Chondrocyte (in vitro differentiated cells): Measurements from ENCODE around the gene FCER1G. TPM values are rescaled to one million over a fixed set of nuclear protein-coding genes. Genes with fewer than 3 reads are reported as not detected.
"Not testable (repeated sequence)": the region's sequence is repeated elsewhere in the genome, so short reads cannot be mapped to it uniquely, and the experiment has no call there.

Experiments used
- DNase-seq: peaks from one replicate; pipeline ENCODE4 v3.0.0; 2021; ENCODE audit warnings: mixed read lengths, low spot score
- H3K27ac Mint-ChIP-seq: one replicate; pipeline ENCODE4 v1.8.0; 2021; ENCODE audit warnings: mild to moderate bottlenecking, moderate library complexity, mixed read lengths; ENCODE audit not compliant: unreplicated experiment
- H3K27me3 Mint-ChIP-seq: 2 replicates; pipeline ENCODE4 v1.8.0; 2021; ENCODE audit warnings: low read depth, mixed read lengths
- H3K36me3 Mint-ChIP-seq: 2 replicates; pipeline ENCODE4 v1.8.0; 2021; ENCODE audit warnings: low read depth, mixed read lengths
- H3K4me1 Mint-ChIP-seq: 2 replicates; pipeline ENCODE4 v1.8.0; 2021; ENCODE audit warnings: low read depth, mild to moderate bottlenecking, mixed read lengths
- H3K4me3 Mint-ChIP-seq: one replicate; pipeline ENCODE4 v1.8.0; 2021; ENCODE audit warnings: mild to moderate bottlenecking, moderate library complexity, mixed read lengths; ENCODE audit not compliant: unreplicated experiment
- H3K9me3 Mint-ChIP-seq: 2 replicates; pipeline ENCODE4 v1.8.0; 2021; ENCODE audit warnings: low read depth, mixed read lengths
- total RNA-seq: library from RNA; stranded (reverse); gene quantifications from 3 replicates; pipeline ENCODE4 v1.2.1, GENCODE V29; 2021
- TF ChIP-seq, protein P1 (sequence below): fragments of 200-600 bp; sonication (generic); IDR thresholded peaks from 2 replicates; pipeline ENCODE4 v1.5.0; 2021; ENCODE audit warnings: antibody characterized with exemption, mild to moderate bottlenecking, moderate library complexity

The FCER1G gene
- total RNA-seq, 1 donor from 2014 or later, result not detected

DNA sequence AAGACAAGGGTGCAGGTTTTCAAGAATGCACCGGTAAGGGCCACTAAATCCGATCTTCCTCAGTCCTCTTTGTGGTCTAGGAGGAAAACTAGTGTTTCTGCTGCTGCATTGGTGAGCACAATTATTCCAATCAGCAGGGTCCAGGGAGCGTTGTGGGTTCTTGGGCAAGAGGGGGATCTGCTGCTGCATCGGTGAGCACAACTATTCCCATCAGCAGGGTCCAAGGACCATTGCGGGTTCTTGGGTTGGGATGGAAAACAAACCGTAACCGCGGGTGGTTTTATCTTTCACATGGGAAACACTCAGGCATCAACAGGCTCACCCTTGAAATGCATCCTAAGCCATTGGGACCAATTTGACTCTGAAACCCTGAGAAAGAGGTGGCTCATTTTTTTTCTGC is 36.5 kb downstream of the FCER1G start:
- Mint-ChIP-seq H3K4me3 (no peak overlapping the region), H3K4me1 (no peaks in the 10 kb centered on the region), H3K27ac (no peak overlapping the region), H3K27me3 (peaks cover 10% of the 10 kb centered on the region), H3K9me3 (peaks cover 13% of the 10 kb centered on the region), H3K36me3 (peaks cover 4% of the 10 kb centered on the region)
- TF ChIP-seq, protein P1, sequence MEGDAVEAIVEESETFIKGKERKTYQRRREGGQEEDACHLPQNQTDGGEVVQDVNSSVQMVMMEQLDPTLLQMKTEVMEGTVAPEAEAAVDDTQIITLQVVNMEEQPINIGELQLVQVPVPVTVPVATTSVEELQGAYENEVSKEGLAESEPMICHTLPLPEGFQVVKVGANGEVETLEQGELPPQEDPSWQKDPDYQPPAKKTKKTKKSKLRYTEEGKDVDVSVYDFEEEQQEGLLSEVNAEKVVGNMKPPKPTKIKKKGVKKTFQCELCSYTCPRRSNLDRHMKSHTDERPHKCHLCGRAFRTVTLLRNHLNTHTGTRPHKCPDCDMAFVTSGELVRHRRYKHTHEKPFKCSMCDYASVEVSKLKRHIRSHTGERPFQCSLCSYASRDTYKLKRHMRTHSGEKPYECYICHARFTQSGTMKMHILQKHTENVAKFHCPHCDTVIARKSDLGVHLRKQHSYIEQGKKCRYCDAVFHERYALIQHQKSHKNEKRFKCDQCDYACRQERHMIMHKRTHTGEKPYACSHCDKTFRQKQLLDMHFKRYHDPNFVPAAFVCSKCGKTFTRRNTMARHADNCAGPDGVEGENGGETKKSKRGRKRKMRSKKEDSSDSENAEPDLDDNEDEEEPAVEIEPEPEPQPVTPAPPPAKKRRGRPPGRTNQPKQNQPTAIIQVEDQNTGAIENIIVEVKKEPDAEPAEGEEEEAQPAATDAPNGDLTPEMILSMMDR, result no peak
- no peak for DNase-seq

- peaks cover 16% of the 10 kb centered on the region for H3K4me1 Mint-ChIP-seq
- not testable (repeated sequence) for DNase-seq, H3K4me3 Mint-ChIP-seq, H3K27ac Mint-ChIP-seq
- peaks cover 31% of the 10 kb centered on the region for H3K27me3 Mint-ChIP-seq
- H3K36me3 Mint-ChIP-seq, result peaks cover 16% of the 10 kb centered on the region
- peaks cover 25% of the 10 kb centered on the region for H3K9me3 Mint-ChIP-seq
Observed at GRCh38 chr1:161255302-161255701, 40.2 kb downstream of the FCER1G start.

DNA sequence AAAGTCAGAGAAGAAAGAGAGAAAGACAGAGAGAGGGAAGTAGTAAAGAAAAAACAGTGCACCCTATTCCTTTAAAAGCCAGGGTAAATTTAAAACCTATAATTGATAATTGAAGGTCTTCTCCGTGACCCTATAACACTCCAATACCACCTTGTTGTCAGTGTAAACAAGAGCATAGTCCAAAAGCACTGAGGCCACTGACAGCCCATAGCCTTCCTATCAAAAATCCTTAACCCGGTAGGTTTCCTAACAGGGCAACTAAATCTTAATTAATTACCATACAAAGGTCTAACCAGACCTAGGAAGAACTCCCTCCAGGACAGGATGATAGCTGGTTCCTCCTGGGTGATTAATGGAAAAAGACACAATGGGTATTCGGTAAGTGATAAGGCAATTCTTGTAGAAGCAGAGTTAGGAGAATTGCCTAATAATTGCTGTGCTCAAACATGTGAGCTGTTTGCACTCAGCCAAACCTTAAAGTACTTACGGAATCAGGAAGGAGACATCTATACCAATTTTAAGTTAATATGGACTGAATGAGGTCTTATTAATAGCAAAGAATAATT is 40.9 kb downstream of the FCER1G start:
- DNase-seq, H3K4me3 Mint-ChIP-seq, H3K27ac Mint-ChIP-seq: not testable (repeated sequence)
- Mint-ChIP-seq H3K27me3 (peaks cover 37% of the 10 kb centered on the region), H3K4me1 (peaks cover 20% of the 10 kb centered on the region), H3K9me3 (peaks cover 25% of the 10 kb centered on the region), H3K36me3 (peaks cover 16% of the 10 kb centered on the region)

DNA sequence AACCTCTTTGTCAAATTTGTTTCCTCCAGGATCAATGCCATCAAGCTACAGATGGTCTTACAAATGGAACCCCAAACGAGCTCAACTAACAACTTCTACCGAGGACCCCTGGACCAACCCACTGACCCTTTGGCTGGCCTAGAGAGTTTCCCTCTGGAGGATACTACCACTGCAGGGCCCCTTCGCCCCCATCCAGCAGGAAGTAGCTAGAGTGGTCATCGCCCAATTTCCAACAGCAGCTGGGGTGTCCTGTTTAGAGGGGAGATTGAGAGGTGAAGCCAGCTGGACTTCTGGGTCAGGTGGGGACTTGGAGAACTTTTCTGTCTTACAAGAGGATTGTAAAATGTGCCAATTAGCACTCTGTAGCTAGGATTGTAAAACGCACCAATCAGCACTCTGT is 42.0 kb downstream of the FCER1G start:
- Mint-ChIP-seq H3K27me3 (peaks cover 41% of the 10 kb centered on the region), H3K9me3 (peaks cover 25% of the 10 kb centered on the region), H3K36me3 (peaks cover 16% of the 10 kb centered on the region), H3K4me1 (peaks cover 29% of the 10 kb centered on the region)
- H3K27ac Mint-ChIP-seq, DNase-seq, H3K4me3 Mint-ChIP-seq: not testable (repeated sequence)

DNA sequence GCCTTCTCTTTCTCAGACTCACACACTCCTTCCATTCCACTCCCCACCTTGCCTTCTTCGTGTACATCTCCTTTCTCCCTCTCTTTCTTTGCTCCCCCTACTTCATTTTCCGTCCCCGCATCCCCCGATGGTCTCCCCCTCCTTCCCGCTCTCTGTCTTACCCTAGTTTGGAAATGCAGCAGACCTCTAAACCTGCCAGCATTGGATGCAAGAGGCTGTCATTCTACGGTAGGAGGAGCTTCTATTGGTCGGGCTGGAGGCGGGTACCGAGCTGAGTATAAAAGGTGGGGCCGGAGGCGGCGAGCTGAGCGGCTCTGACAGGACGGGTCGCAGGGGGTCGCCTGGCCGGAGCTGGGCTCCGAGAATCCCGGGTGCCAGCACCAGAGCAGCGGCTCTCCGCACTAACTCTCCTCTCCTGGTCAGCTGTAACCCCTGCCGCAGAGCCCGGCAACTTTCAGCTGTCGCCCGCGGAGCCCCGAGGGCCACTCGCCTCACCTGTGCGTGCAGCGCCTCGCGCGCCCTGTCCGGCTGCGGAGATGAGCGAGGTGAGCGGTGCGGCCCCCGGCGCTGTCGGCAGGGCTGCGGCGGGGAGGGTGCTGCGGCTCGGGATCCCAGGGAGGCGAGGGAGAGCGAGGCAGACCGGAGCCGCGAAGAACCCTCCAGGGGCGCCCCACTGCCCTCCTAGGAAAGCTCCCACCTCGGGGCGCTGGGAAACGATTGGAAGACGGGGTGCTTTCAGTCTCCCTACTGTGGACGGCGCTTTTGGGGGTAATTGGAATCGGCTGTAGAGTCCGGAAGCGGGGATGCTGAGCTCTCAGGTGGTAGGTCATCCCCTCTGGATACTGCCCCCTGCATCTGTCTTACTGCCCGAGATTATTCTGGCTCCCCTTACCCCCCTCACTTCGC is 43.6 kb downstream of the FCER1G start, which contains the start of gene PCP4L1:
PCP4L1 (plus strand) TSS at position 307 of the 906 bp plus-strand sequence; CDS start at position 537, 230 bp downstream.
- Mint-ChIP-seq H3K27me3 (peaks cover 45% of the 10 kb centered on the region), H3K9me3 (peaks cover 25% of the 10 kb centered on the region), H3K4me1 (peaks cover 29% of the 10 kb centered on the region), H3K4me3 (peak within 1 kb of the TSS; percentile 52), H3K36me3 (peaks cover 16% of the 10 kb centered on the region), H3K27ac (no peak within 1 kb of the TSS)
- TF ChIP-seq, protein P1, result peak; percentile 7
- DNase-seq, result no peak

- no peak for DNase-seq
- Mint-ChIP-seq H3K4me1 (peaks cover 29% of the 10 kb centered on the region), H3K27me3 (peaks cover 44% of the 10 kb centered on the region), H3K27ac (no peak overlapping the region), H3K36me3 (peaks cover 16% of the 10 kb centered on the region), H3K4me3 (peak overlapping the region; percentile 52), H3K9me3 (peaks cover 25% of the 10 kb centered on the region)
- TF ChIP-seq, protein P1, result no peak
Observed at GRCh38 chr1:161259345-161259702, 44.2 kb downstream of the FCER1G start.
